ENCODE results near the gene CDCP1. TPM values are rescaled to one million over a fixed set of nuclear protein-coding genes. Genes with fewer than 3 reads are reported as not detected.
A peak's percentile ranks its signal among the peaks of the same experiment; 100 is the strongest.

The CDCP1 gene
- total RNA-seq, 1 donor from 2014 or later: 7.4 TPM

DNA sequence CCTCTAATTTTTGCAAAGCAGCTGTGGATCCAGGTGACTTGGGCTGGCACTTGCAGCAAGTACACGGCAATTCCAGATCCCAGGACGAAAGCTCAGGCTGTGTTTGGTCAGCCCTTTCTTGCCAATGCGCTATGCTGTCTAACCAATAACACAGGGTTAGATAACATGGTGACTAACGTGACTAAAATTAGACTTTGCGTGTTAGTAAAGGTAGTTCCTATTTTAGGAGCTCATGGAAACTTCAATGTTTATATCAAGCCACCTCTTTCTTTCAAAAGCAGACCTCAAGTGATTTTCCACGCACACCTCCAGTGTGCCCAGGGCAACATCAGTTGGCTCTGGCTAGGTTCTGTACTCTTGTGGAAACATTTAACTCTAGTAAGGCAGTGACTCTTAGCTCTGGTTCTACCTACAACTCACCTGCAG, 32.5 kb downstream of the CDCP1 start:
- DNase-seq (ENCODE audit: low spot score): no peak
- Mint-ChIP-seq H3K36me3 (ENCODE audit: low read depth) (peaks cover 60% of the 10 kb centered on the region), H3K9me3 (no peaks in the 10 kb centered on the region), H3K27ac (peak overlapping the region; percentile 77), H3K27me3 (ENCODE audit: low read depth) (no peaks in the 10 kb centered on the region), H3K4me1 (ENCODE audit: low read depth) (peaks cover 73% of the 10 kb centered on the region), H3K4me3 (ENCODE audit: low read depth) (no peak overlapping the region)
- intact Hi-C loops (cut with micrococcal nuclease): no loop called here

- intact Hi-C loops (cut with micrococcal nuclease): no loop called here
- H3K4me3 Mint-ChIP-seq (ENCODE audit: low read depth): no peak overlapping the region
These were observed 33.2 kb downstream of the CDCP1 start for GRCh38 chr3:45112939-45113338.

GRCh38 chr3:45110509-45110833, 35.7 kb downstream of the CDCP1 start:
- peak overlapping the region; percentile 76 for H3K4me3 Mint-ChIP-seq (ENCODE audit: low read depth)
- H3K27me3 Mint-ChIP-seq (ENCODE audit: low read depth): no peaks in the 10 kb centered on the region
- intact Hi-C loops (cut with micrococcal nuclease): loop anchor here (1.0 kb wide), 1 partner anchor 8 kb away; no protein-coding TSS in a partner anchor
- peak overlapping the region; percentile 92 for H3K27ac Mint-ChIP-seq
- DNase-seq (ENCODE audit: low spot score): no peak
- H3K9me3 Mint-ChIP-seq: no peaks in the 10 kb centered on the region
- peaks cover 61% of the 10 kb centered on the region for H3K36me3 Mint-ChIP-seq (ENCODE audit: low read depth)
- H3K4me1 Mint-ChIP-seq (ENCODE audit: low read depth): peaks cover 76% of the 10 kb centered on the region

More at GRCh38 chr3:45112939-45113338, 33.2 kb downstream of the CDCP1 start:
- peak overlapping the region; percentile 39 for H3K27ac Mint-ChIP-seq
- H3K4me1 Mint-ChIP-seq (ENCODE audit: low read depth): peaks cover 69% of the 10 kb centered on the region
- no peak for DNase-seq (ENCODE audit: low spot score)
- H3K36me3 Mint-ChIP-seq (ENCODE audit: low read depth): peaks cover 57% of the 10 kb centered on the region
- no peaks in the 10 kb centered on the region for H3K27me3 Mint-ChIP-seq (ENCODE audit: low read depth)
- H3K9me3 Mint-ChIP-seq: no peaks in the 10 kb centered on the region

DNA sequence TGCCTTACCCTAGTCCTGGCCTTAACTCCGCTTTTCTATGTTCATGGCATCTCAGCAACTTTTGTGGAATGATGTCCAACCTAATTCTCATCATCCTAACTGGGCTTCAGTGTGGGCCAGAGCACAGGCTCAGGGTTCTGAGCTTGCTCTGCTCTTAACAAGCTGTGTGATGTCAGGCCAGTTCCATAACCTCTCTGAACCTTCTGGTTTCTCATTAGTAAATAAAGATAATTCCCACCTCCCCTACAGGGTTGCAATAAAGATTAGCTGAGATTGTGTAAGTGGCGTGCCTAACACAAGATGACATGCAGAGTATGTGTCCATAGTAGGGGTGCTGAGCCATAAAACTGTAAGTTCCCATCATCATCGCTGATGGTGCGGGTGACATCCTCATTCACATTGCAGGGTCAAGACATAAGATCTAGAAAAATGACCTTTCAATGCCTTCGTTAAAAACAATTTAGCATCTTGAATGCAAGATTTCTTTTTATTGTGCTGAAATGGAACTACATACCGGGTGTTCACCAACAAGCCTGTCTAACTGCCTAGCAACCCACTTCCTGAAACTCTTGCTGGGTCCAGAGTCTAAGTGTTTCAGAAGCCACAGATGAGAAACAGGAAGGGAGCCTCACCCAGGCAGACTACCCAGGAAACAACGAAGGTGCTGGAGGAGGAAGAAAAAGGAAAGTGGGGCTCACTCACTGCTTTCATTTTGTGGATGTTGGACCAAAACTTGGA, 36.2 kb downstream of the CDCP1 start:
- peaks cover 60% of the 10 kb centered on the region for H3K36me3 Mint-ChIP-seq (ENCODE audit: low read depth)
- H3K4me1 Mint-ChIP-seq (ENCODE audit: low read depth): peaks cover 81% of the 10 kb centered on the region
- peak; percentile 60 for DNase-seq (ENCODE audit: low spot score)
- intact Hi-C loops (cut with micrococcal nuclease): loop anchor here (1.0 to 10.0 kb wide), 3 partner anchors 8 to 585 kb away; no protein-coding TSS in a partner anchor
- peak overlapping the region; percentile 92 for H3K27ac Mint-ChIP-seq
- H3K27me3 Mint-ChIP-seq (ENCODE audit: low read depth): no peaks in the 10 kb centered on the region
- peak overlapping the region; percentile 76 for H3K4me3 Mint-ChIP-seq (ENCODE audit: low read depth)
- no peaks in the 10 kb centered on the region for H3K9me3 Mint-ChIP-seq

GRCh38 chr3:45106874-45107273, 39.3 kb downstream of the CDCP1 start:
- peaks cover 73% of the 10 kb centered on the region for H3K4me1 Mint-ChIP-seq (ENCODE audit: low read depth)
- H3K27me3 Mint-ChIP-seq (ENCODE audit: low read depth): no peaks in the 10 kb centered on the region

GRCh38 chr3:45105855-45106671, 40.1 kb downstream of the CDCP1 start:
- Mint-ChIP-seq H3K4me1 (ENCODE audit: low read depth) (peaks cover 73% of the 10 kb centered on the region), H3K9me3 (peaks cover 12% of the 10 kb centered on the region), H3K4me3 (ENCODE audit: low read depth) (peak overlapping the region; percentile 31), H3K36me3 (ENCODE audit: low read depth) (peaks cover 52% of the 10 kb centered on the region), H3K27me3 (ENCODE audit: low read depth) (no peaks in the 10 kb centered on the region), H3K27ac (peak overlapping the region; percentile 86)
- intact Hi-C loops (cut with micrococcal nuclease): loop anchor here (1.0 to 10.0 kb wide), 7 partner anchors 12 to 589 kb away; no protein-coding TSS in a partner anchor
- peak; percentile 78 for DNase-seq (ENCODE audit: low spot score)

More at GRCh38 chr3:45106874-45107273, 39.3 kb downstream of the CDCP1 start:
- Mint-ChIP-seq H3K4me3 (ENCODE audit: low read depth) (no peak overlapping the region), H3K36me3 (ENCODE audit: low read depth) (peaks cover 57% of the 10 kb centered on the region), H3K9me3 (peaks cover 12% of the 10 kb centered on the region), H3K27ac (peak overlapping the region; percentile 86)
- DNase-seq (ENCODE audit: low spot score): no peak
- intact Hi-C loops (cut with micrococcal nuclease): loop anchor here (1.0 to 10.0 kb wide), 4 partner anchors 11 to 588 kb away; no protein-coding TSS in a partner anchor

GRCh38 chr3:45104715-45105711, 41.2 kb downstream of the CDCP1 start:
- Mint-ChIP-seq H3K4me1 (ENCODE audit: low read depth) (peaks cover 69% of the 10 kb centered on the region), H3K4me3 (ENCODE audit: low read depth) (peak overlapping the region; percentile 27), H3K36me3 (ENCODE audit: low read depth) (peaks cover 48% of the 10 kb centered on the region), H3K27me3 (ENCODE audit: low read depth) (no peaks in the 10 kb centered on the region), H3K27ac (peak overlapping the region; percentile 86), H3K9me3 (peaks cover 12% of the 10 kb centered on the region)
- intact Hi-C loops (cut with micrococcal nuclease): loop anchor here (1.0 to 10.0 kb wide), 5 partner anchors 39 to 590 kb away; no protein-coding TSS in a partner anchor
- no peak for DNase-seq (ENCODE audit: low spot score)

GRCh38 chr3:45103753-45104714, 42.1 kb downstream of the CDCP1 start:
- no peak for DNase-seq (ENCODE audit: low spot score)
- Mint-ChIP-seq H3K4me1 (ENCODE audit: low read depth) (peaks cover 59% of the 10 kb centered on the region), H3K9me3 (peaks cover 12% of the 10 kb centered on the region), H3K27ac (peak overlapping the region; percentile 86), H3K27me3 (ENCODE audit: low read depth) (no peaks in the 10 kb centered on the region), H3K36me3 (ENCODE audit: low read depth) (peaks cover 43% of the 10 kb centered on the region), H3K4me3 (ENCODE audit: low read depth) (no peak overlapping the region)
- intact Hi-C loops (cut with micrococcal nuclease): loop anchor here (2.0 to 10.0 kb wide), 2 partner anchors 85 to 591 kb away; no protein-coding TSS in a partner anchor

- intact Hi-C loops (cut with micrococcal nuclease): loop anchor here (10.0 kb wide), 1 partner anchor 591 kb away; no protein-coding TSS in a partner anchor
- Mint-ChIP-seq H3K36me3 (ENCODE audit: low read depth) (peaks cover 43% of the 10 kb centered on the region), H3K9me3 (peaks cover 12% of the 10 kb centered on the region)
These were observed 42.8 kb downstream of the CDCP1 start for GRCh38 chr3:45103334-45103733.

DNA sequence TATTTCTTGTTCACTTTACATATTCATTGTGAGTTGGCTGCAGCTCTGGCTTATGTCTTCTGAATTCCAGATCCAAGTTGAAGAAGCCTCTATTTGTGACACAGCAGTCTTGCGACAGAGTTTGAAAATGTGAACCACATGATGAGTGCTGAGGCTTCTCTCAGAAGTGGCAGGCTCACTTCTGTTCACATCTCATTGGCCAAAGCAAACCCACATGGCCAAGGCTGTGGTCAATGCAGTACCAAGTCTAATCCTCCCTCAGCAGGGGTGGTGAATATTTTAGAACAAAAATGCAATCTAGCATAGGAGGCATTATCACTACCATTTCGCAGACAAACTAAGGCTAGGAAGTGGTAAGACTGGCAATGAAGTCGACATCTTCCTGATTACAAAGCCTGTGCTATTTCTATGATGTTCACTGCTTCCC, 45.2 kb downstream of the CDCP1 start:
- no peak overlapping the region for H3K27ac Mint-ChIP-seq
- no peak overlapping the region for H3K4me3 Mint-ChIP-seq (ENCODE audit: low read depth)
- peaks cover 35% of the 10 kb centered on the region for H3K36me3 Mint-ChIP-seq (ENCODE audit: low read depth)
- intact Hi-C loops (cut with micrococcal nuclease): loop anchor here (10.0 kb wide), 1 partner anchor 594 kb away; no protein-coding TSS in a partner anchor
- peaks cover 44% of the 10 kb centered on the region for H3K4me1 Mint-ChIP-seq (ENCODE audit: low read depth)
- no peaks in the 10 kb centered on the region for H3K27me3 Mint-ChIP-seq (ENCODE audit: low read depth)
- H3K9me3 Mint-ChIP-seq: peaks cover 12% of the 10 kb centered on the region
- no peak for DNase-seq (ENCODE audit: low spot score)

More at GRCh38 chr3:45103334-45103733, 42.8 kb downstream of the CDCP1 start:
- no peak overlapping the region for H3K4me3 Mint-ChIP-seq (ENCODE audit: low read depth)
- H3K27me3 Mint-ChIP-seq (ENCODE audit: low read depth): no peaks in the 10 kb centered on the region
- peak overlapping the region; percentile 42 for H3K27ac Mint-ChIP-seq
- no peak for DNase-seq (ENCODE audit: low spot score)
- peaks cover 56% of the 10 kb centered on the region for H3K4me1 Mint-ChIP-seq (ENCODE audit: low read depth)

- no peak for DNase-seq (ENCODE audit: low spot score)
- H3K27me3 Mint-ChIP-seq (ENCODE audit: low read depth): peaks cover 1% of the 10 kb centered on the region
- no peak overlapping the region for H3K4me3 Mint-ChIP-seq (ENCODE audit: low read depth)
- intact Hi-C loops (cut with micrococcal nuclease): no loop called here
- H3K4me1 Mint-ChIP-seq (ENCODE audit: low read depth): peaks cover 29% of the 10 kb centered on the region
- H3K9me3 Mint-ChIP-seq: peaks cover 5% of the 10 kb centered on the region
- peaks cover 46% of the 10 kb centered on the region for H3K36me3 Mint-ChIP-seq (ENCODE audit: low read depth)
- H3K27ac Mint-ChIP-seq: no peak overlapping the region
These were observed 47.9 kb downstream of the CDCP1 start for GRCh38 chr3:45098310-45098709.
